HG03095 (cell line): ENCODE data around the gene FAM124A.

ENCODE experiments used
- ATAC-seq: cut with Tn5 transposase; IDR thresholded peaks from one replicate; pipeline ENCODE4 v1.9.1; 2021; ENCODE audit warnings: moderate library complexity; ENCODE audit not compliant: unreplicated experiment

FAM124A gene

DNA sequence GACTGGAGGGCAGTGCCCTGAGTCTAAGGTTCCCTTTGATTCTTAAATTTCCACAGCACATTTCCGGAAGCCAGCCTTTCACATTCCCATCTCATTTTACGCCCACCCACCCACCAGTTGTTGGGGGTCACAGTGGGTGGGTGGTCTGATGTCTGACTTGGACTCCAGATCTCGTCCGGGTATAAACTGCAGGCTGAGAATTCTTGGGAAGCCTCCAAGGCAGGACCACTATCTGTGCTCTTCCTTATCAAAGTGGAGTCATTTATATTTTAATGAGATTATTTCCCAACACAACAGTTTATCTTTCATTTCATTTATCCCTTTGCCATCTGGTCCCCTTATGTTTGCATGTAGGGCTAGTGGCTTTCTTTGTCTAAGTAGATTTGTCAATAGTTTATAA lies 3.6 kb upstream of the FAM124A start:
- ATAC-seq: no peak

DNA sequence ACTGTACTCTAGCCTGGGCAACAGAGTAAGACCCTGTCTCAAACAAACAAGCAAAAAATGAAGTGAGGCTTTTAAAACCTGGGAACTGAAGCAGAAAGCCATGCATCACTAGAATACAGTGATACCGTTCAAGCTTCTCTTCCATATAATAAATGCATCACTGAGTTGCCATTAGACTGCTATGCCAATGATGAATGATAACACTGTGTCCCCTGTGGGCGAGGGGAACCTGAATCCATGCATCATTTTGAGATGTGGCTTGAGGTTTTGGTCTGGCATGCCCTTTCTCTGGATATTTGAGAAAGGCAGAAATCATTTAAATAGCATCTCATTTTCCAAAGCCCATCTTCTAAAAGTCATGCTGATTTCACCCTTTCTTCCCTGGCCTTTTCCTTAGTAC lies 1.5 kb upstream of the FAM124A start:
- no peak for ATAC-seq

DNA sequence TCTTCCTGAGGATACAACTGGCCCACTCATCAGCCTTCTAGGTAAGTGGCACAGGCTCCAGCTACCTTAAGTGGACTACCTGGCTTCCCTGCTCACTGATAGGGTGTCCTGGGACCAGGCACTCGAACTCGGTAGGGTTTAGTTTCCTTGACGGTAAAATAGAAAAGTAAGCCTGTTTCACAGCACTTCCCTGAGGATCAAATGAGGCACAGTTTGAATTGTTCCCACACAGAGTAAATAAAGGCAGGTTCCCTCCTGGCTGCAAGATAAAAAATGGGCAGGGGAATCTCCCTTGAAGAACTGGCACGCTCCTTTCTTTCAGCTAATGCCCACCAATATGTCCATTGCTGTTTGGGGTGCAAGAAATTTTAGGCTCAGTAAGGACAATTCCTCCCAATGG lies 1.1 kb upstream of the FAM124A start:
- ATAC-seq: no peak

DNA sequence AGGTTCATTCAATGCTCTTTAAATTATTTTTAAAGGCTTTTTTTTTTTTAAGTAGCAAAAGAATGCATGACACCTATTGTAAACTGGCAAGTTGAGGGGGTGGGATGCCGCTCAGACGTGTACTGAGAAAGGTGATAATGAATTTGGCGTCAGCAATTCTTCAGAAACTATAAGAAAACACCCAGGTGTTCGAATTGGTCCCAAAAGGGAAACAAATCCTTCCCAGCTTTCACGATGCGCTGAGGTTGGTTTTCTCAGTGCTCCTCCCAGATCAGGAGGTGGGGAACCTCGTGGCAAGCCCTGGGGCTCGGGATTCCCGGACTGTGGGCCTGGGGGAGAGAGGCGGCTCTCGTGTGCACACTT lies 543 bp upstream of the FAM124A start:
- ATAC-seq: no peak

DNA sequence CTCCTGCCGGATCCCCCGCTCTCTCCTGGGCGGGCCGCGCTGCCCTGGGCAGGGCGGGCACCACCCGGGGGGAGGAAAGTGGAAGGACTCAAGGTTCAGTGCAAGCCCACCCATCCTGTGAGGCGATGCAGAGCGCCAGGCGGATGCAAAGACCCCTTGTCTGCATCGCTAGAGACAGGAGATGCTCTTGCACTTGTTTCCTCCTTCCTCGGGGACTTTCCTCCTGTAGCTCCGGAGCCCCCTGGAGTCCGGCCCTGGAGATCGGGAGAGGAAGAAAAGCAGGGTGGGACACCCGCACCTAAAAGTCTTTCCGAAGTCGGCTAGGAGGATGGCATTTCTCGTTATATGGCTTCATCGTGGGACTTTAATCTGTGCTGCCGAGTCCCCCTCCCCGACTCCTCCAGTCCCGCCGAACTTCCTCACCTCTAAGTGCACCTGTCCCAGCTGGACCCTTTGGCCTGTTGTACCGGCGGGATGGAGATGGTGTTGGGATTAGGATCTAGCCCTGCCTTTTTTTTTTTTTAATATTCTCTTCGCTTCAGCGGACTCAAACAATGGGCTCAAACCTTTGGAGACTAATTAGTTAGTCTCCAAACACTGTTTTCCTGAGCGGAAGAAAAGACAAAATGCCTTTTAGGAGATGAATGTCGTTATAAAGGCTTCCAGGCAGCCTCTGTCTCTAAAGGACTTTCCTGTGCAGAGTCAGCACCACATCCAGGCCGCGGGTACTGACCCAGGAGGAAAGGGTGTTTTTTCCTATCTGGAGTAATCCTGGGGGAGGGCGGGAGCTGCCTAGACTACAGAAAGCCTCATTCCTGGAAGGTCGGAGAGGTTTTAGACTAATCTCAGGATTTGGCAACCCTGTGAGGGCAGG lies 725 bp downstream of the FAM124A start:
- ATAC-seq: no peak

DNA sequence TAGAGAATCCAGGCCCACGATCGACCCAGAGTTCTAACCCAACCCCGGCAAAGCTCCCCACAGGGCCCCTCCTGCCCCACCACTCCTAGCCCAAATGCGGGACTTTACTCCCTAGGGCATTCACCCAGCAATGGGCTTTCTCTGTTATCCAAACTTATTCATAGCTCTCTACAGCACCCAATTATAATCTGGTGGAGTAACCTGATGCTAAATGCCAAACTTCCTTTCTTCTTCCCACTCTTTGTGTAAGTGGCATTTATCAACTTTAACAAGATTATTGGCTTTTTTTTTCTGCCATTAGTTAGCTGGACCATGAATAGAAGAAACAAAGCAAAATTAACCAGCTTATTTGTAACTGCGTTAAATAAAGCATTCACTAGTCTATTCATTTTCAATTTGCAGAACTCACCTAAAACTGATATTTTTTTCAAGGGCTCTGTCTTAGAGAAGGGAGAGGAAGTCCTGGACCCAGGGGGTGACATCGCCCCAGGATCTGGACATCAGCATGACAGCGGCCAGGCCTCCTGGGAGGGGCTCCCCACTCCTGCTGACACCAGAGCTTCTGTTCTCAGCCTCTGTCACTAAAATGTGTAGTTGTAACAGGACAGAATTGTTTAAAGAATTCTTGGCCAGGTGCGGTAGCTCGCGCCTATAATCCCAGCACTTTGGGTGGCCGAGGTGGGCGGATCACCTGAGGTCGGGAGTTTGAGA lies 1.5 kb downstream of the FAM124A start:
- no peak for ATAC-seq

DNA sequence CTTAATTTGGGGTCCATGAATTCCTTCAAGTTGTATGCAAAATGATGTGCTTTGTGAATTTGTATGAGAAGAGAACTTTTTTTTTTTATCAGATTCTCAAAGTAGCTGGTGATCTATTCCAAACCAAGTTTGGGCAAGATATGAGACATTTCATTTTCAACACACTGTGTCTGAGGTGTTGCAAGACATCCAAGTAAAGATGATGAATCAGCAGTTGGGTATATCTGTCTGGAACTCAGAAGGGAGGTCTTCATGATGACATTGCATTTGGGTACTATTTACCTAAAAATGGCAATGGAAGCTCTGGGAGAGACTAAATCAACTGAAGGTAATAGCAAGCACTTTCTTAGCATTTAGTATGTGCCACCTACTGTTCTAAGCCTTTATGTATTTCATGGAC lies 2.8 kb downstream of the FAM124A start:
- no peak for ATAC-seq

DNA sequence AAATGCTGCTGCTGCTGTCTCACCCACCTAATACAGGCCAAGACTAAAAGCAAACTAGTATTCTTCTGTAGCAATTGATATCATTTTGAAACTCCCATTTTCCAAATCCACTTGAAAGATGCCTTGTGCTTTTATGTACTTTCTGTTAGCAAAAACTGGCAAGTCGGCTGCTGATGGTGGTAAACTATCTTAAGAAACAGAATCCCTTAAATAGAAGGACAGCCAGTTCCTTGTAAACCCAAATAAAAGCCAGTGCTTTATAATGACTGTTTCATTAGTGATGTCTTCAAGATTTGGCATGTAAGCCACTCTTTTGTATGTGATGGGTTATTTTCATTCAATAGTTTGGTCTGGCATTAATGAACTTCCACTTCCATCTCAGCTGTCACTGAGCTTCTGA lies 5.2 kb downstream of the FAM124A start:
- no peak for ATAC-seq

DNA sequence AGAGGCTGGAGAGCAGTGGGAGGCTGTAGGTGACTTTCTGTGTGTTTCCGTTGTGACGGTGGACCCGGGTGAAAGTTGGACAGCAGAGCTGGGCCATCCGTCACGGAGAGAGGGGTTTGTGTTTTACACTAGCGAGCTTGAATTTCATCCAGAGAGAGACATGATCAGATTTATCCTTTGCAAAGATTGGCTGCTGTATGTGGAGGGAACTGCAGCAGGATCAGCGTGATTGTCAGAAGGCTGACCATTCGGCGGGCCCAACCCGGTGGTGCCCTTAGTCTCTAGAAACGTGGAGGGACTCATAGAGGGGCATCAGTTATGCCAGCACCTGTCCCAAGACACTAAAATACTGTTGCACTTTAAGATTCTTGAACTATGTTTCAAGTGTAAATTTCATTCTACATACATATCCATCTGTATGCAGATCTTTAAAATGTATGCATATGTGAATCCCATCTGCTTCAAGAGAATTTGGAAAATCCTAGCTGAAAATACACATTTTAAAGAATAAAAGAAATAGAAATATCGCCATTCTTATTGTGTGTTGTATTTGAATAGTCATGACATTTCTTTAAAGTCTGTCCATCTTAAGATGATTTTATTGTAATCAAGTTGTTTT lies 7.0 kb downstream of the FAM124A start:
- ATAC-seq: no peak

DNA sequence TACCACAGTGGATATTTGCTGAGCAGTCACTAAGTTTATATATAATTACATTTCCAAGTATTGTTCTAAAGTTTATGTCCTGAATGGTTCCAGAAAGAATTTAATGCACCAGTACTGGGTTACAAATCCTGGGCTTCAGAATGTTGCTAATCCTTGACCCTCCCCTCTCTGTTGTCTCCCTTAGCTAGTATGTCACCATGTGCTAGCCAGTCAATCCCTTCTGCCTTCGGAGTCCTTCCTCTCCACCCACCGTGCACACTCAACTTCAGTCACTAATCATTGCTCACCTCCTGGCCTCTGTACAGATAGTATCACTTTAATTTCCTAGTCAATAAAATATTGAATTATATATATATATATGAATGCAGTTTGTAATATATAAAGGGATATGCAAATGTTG lies 7.5 kb downstream of the FAM124A start:
- ATAC-seq: no peak

DNA sequence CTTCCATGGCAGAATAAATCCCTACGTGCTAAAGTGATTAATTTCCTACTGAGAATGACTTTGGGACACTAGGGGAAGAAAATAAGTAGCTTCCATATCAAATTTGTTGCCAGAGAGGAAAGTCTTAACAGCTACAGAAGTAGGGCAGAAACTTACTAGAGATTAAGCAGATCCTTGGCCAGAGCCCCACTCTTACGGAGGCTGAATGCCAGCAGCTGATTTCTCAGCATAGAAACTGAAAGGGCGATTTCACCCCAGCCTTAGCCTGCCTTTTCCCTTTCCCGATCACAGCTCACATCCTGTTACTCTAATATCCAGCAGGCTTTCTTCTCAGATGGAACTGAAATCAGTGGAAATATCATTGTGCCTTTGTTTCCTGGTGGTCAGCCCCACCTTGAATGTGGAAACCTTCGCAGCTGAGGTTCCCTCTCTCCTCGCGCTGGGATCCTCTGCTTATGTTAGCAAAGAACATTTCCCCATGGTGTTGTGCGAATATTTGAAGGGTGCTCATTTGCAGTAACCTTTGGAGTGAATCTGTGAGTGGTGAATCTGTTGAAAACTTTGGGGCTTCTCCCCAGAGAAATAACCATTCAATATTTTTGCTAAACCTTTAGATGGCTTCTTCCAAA lies 8.4 kb downstream of the FAM124A start:
- ATAC-seq: no peak

DNA sequence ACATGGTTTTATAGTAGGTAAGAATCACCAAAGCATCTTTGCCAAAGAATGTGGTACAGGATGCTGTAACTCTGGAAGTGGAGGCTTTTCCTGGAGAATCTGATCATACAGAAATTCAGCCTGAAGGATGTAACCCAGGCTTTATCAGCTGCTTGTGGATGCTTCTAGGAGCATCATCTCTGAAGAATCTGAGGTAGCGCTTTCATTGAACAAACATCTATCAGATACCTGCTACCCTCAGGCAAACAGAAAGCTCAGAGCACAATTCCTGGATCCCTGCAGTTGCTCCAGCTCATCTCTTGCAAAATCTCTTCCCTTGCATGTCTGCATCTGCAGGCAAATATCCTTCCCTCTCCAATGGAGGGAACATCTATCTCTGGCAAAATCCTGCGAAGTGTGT lies 9.3 kb downstream of the FAM124A start:
- no peak for ATAC-seq

DNA sequence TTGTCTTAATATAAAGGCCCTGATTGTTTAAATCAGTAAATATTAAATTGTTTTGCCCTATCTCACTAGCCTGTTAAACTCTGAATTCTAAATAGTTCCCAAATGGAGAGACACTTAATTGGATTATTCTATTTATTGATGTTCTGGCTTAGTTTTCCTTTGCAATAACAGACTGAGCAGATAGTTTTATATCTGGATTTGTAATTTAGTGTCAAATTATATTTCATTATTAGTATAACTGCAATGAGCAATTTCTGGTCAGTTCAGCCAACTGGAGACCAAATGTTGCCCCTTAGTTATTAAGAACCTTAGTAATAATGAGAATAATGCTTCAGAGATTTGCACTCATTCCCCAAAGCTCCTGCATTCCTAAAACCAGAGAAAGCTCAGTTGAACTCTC lies 10.1 kb downstream of the FAM124A start:
- ATAC-seq: no peak

DNA sequence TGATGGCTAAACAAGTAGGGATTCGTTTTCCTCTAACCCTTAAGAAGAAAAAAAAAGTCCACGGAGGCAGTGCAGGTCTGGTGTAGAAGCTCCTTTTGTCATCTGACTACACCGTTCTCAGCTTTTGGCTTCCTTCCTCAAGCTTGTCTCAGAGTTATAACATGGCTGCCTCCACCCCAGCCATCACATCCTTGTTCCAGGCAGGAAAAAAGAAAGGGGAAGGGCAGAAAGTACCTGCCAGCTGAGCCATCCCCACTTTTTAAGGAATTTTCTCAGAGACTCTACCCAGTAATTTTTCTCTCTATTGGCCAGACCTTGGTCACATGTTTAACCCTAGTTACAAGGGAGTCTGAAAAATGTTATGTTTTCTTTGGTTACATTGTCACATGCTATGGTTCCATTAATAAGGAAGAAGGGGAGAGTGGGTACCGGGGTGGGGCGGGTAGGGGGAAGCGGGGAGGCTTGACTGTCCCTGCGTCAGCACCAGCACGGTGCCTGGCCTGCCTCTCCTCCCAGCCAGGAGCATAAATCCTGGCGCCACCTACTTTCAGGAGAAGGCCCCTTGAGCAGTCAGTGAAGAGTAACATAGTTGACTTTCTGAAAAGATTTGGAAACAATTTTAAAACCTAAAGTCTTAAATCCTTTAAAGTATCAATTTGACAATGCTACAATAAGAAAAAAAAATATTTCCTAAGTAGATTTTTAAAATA lies 11.1 kb downstream of the FAM124A start:
- ATAC-seq: no peak

DNA sequence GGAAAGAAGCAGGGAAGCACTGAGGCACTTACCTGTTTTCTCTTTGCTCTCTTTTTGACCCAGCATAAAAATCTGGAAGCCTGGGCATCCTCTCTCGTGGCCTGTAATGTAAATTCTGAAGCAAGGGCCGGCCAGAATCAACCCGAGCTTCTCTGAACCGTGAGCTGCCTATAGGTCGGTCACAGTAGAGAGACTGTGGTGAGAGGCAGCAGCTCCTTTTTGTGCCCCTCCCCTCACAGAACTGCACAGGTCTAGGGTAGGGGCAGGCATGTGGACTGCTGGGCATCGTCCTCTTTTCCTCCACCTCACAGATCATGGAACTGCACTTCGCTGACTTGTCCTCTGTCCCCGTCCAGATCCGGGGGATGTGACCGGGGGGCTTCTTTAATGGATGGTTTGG lies 12.5 kb downstream of the FAM124A start:
- no peak for ATAC-seq

DNA sequence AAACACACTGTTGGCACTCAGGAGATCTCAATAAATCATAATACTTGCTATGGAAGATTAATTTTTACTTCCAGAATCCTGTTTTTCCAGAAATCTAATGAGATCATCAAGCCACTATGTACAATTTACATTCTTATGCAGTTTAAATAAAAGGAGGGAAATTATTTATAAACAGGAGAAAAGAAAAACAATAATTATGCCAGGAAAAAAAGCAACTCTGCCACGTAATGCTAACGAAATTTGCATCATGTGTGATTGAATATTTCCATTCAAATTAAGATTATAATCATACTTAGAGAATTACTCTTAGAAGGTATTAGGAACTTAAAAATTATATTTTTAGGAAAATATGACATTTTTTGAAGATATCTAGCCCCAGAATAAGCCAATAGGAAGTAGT lies 13.0 kb downstream of the FAM124A start:
- no peak for ATAC-seq

DNA sequence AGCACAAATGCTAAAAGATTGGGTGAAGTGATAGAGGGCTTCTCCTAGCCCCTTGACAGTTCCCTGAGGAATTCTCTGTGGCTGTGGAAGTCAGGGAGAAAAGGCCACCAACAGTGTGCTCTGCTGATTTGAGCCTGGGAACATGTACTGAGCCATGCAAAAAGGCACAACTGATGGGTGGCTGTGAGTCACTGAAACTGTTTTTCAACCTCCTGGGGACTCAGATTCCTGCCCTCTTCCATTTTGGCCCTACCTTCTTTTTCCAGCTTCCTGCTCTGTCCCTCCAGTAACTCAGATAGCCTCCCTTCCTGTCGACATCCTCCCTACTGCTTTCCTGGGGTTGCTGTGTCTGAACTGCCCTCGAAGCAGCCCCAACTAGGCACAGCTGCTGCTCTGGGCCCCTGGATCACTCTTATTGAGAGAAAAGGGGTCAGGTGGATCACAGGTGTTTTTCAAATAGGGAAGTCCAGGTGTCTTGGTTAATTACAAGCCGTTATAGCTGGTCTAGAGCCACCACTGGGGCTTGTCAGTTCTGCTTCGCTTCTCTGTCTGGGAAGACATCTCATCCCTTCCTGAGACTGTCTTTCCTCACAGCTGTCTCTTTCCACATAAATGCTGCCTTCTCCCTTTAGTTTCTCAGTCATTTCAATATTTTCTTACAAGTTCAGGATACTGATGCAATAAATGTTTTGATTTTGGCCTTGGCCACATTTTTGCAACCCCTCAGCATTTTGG lies 13.7 kb downstream of the FAM124A start:
- ATAC-seq: no peak

DNA sequence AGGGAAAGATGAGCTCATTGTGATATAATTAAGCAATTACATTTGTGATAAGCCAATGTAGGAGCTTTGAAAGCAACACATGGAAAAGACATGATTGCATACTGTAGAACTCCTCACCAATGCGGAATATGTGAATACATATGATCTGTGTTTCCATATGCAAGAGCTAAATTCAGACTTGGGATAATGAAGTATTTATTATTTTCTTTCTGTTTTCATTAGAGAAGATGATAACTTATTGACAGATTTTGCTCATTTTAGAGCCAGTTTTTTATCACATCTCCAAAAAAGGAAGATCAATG lies 14.2 kb downstream of the FAM124A start:
- no peak for ATAC-seq

DNA sequence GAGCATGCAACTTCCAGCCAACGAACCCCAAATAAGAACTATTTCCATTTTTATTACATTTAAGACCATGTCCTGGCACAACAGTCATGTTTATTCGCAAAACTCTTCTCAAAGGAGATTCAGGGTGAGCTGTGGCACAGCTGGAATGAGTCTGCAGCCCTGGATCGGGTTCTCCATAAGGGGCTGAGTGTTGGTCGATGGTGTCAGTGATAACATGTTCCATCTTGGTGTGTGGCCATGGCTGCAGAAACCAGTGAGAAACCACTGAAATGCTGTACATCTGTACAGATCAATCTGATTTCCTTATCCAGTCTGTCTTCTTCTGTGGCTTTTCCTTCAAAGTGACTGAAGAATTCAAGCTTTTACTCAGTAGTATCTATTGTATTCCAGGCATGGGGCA lies 15.2 kb downstream of the FAM124A start:
- ATAC-seq: no peak

DNA sequence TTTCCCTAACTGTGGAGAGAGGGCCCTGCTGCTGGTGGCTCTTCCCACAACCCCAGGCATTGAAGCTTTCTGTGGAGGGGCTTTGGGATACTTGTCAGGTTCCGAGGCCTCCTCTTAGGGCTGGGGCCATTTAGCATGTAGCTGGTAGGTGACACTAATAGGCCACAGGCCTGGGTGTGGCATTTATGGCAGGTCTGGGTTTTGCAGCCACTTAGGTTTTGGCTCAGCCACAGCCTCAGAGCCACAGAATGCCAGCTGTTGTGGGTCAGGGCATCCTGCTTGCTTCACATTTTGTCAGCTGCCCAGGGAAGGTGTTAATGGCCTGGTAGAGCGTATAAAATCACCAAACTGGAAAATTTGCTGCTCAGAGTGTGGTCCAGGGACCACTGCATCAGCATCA lies 15.7 kb downstream of the FAM124A start:
- ATAC-seq: no peak

DNA sequence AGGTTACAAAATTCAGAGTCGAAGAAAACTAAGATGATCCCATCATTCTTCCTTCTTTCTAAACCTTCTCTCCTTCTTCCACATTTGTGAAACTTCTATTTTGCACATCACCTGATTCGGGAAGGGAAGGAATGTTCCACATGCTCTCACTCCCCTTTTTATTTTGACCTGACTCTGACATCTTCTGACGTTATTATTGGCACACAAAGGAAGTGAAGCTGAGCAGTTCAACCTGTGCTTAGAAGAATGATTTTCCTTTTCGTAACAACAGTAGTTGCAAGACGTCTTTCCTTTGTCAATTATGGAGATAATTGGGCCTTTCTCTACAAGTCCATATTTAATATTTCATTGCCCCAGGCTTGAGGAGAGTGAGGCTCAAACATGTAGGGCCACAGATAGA lies 18.0 kb downstream of the FAM124A start:
- no peak for ATAC-seq
